H9 (cell line): Measurements from ENCODE around the gene MYL2. TPM values are rescaled to one million over a fixed set of nuclear protein-coding genes. Genes with fewer than 3 reads are reported as not detected.

Experiments used
- DNase-seq: peaks from one replicate; pipeline ENCODE4 v3.0.0-alpha.2; 2017
- H2AFZ ChIP-seq: one replicate; pipeline ENCODE4 v1.6.1; 2013; ENCODE audit warnings: mild to moderate bottlenecking, low read length, control low read depth, moderate library complexity
- H2AK5ac ChIP-seq: 2 replicates; pipeline ENCODE4 v1.6.1; 2013; ENCODE audit warnings: low read length, control low read depth, mixed read lengths; ENCODE audit not compliant: insufficient read length
- H2BK120ac ChIP-seq: one replicate; pipeline ENCODE4 v1.6.1; 2013; ENCODE audit warnings: low read depth, mild to moderate bottlenecking, low read length, control low read depth, inconsistent platforms; ENCODE audit not compliant: poor library complexity, severe bottlenecking
- H2BK12ac ChIP-seq: 2 replicates; pipeline ENCODE4 v1.6.1; 2013; ENCODE audit warnings: low read length, control low read depth, mixed read lengths, low read depth; ENCODE audit not compliant: insufficient read length
- H2BK15ac ChIP-seq: 2 replicates; pipeline ENCODE4 v1.6.1; 2013; ENCODE audit warnings: low read depth, low read length, control low read depth
- H2BK20ac ChIP-seq: one replicate; pipeline ENCODE4 v1.6.1; 2013; ENCODE audit warnings: low read depth, mild to moderate bottlenecking, low read length, control low read depth, inconsistent platforms; ENCODE audit not compliant: poor library complexity, severe bottlenecking
- H2BK5ac ChIP-seq: 2 replicates; pipeline ENCODE4 v1.6.1; 2013; ENCODE audit warnings: low read length, control low read depth, mixed read lengths; ENCODE audit not compliant: insufficient read length
- H3K14ac ChIP-seq: 2 replicates; pipeline ENCODE4 v1.6.1; 2013; ENCODE audit warnings: low read length, control low read depth; ENCODE audit not compliant: insufficient read depth
- H3K18ac ChIP-seq: 2 replicates; pipeline ENCODE4 v1.6.1; 2013; ENCODE audit warnings: low read depth, mild to moderate bottlenecking, mixed read lengths, low read length, control low read depth; ENCODE audit not compliant: insufficient read length
- H3K23ac ChIP-seq: 2 replicates; pipeline ENCODE4 v1.6.1; 2013; ENCODE audit warnings: low read length, control low read depth, mixed read lengths, low read depth; ENCODE audit not compliant: insufficient read length
- H3K23me2 ChIP-seq: 2 replicates; pipeline ENCODE4 v1.6.1; 2013; ENCODE audit warnings: low read depth, mild to moderate bottlenecking, mixed read lengths, low read length, control low read depth; ENCODE audit not compliant: insufficient read length, poor library complexity, severe bottlenecking
- H3K27ac ChIP-seq: 2 replicates; pipeline ENCODE4 v1.5.1; 2013; ENCODE audit warnings: low read length, control low read depth, mixed read lengths, low read depth; ENCODE audit not compliant: insufficient read length
- H3K27me3 ChIP-seq: 2 replicates; pipeline ENCODE4 v1.6.1; 2013; ENCODE audit warnings: low read length, control low read depth, inconsistent platforms; ENCODE audit not compliant: insufficient read depth
- H3K4ac ChIP-seq: 2 replicates; pipeline ENCODE4 v1.6.1; 2013; ENCODE audit warnings: low read depth, mild to moderate bottlenecking, control low read depth, inconsistent platforms, low read length, moderate library complexity
- H3K4me1 ChIP-seq: 2 replicates; pipeline ENCODE4 v1.6.1; 2013; ENCODE audit warnings: low read length, control low read depth, inconsistent platforms; ENCODE audit not compliant: insufficient read depth
- H3K4me2 ChIP-seq: 2 replicates; pipeline ENCODE4 v1.6.1; 2013; ENCODE audit warnings: low read length, control low read depth, mixed read lengths; ENCODE audit not compliant: insufficient read length, insufficient read depth
- H3K56ac ChIP-seq: 2 replicates; pipeline ENCODE4 v1.6.1; 2013; ENCODE audit warnings: low read depth, mild to moderate bottlenecking, mixed read lengths, low read length, control low read depth; ENCODE audit not compliant: insufficient read length
- H3K79me1 ChIP-seq: 2 replicates; pipeline ENCODE4 v1.6.1; 2013; ENCODE audit warnings: low read depth, mild to moderate bottlenecking, moderate library complexity, low read length, control low read depth, inconsistent platforms; ENCODE audit not compliant: insufficient read depth, poor library complexity, severe bottlenecking
- H3K79me2 ChIP-seq: 2 replicates; pipeline ENCODE4 v1.6.1; 2013; ENCODE audit warnings: low read length, control low read depth, inconsistent platforms; ENCODE audit not compliant: insufficient read depth
- H3K9ac ChIP-seq: 2 replicates; pipeline ENCODE4 v1.6.1; 2013; ENCODE audit warnings: low read length, control low read depth, mixed read lengths; ENCODE audit not compliant: insufficient read length; ENCODE audit errors: extremely low read depth
- H3K9me3 ChIP-seq: one replicate; pipeline ENCODE4 v1.6.1; 2013; ENCODE audit warnings: low read depth, low read length, inconsistent platforms; ENCODE audit not compliant: control insufficient read depth
- H3T11ph ChIP-seq: one replicate; pipeline ENCODE4 v1.6.1; 2013; ENCODE audit warnings: mild to moderate bottlenecking, low read length, control low read depth, inconsistent platforms
- H4K20me1 ChIP-seq: one replicate; pipeline ENCODE4 v1.6.1; 2013; ENCODE audit not compliant: control insufficient read depth, insufficient read length, insufficient read depth
- H4K5ac ChIP-seq: 2 replicates; pipeline ENCODE4 v1.6.1; 2013; ENCODE audit warnings: low read depth, mild to moderate bottlenecking, mixed read lengths, low read length, control low read depth; ENCODE audit not compliant: insufficient read length
- H4K8ac ChIP-seq: replicated peaks from 2 replicates; pipeline ENCODE4 v1.6.1; 2013; ENCODE audit warnings: low read length, control low read depth, mixed read lengths, low read depth; ENCODE audit not compliant: insufficient read length
- H4K91ac ChIP-seq: 2 replicates; pipeline ENCODE4 v1.6.1; 2013; ENCODE audit warnings: low read depth, mild to moderate bottlenecking, moderate library complexity, mixed read lengths, low read length, control low read depth; ENCODE audit not compliant: insufficient read length
- H3K27ac Mint-ChIP-seq, 3 experiments: 2 replicates in 2 of 3; 3 replicates in 1 of 3; pipeline ENCODE4 v1.8.0; 2020 to 2021; ENCODE audit warnings: mixed read lengths in 3 of 3, mild to moderate bottlenecking in 1 of 3, moderate library complexity in 1 of 3
- H3K27me3 Mint-ChIP-seq: 2 replicates; pipeline ENCODE4 v1.8.0; 2021; ENCODE audit warnings: low read depth, mild to moderate bottlenecking, moderate library complexity, mixed read lengths
- H3K36me3 Mint-ChIP-seq, 3 experiments: 2 replicates in 2 of 3; 3 replicates in 1 of 3; pipeline ENCODE4 v1.8.0; 2020 to 2021; ENCODE audit warnings: low read depth in 3 of 3, mixed read lengths in 3 of 3; ENCODE audit not compliant: insufficient read depth in 1 of 3
- H3K4me1 Mint-ChIP-seq, 2 experiments: 2 replicates each; pipeline ENCODE4 v1.8.0; 2020; ENCODE audit warnings: mixed read lengths in 2 of 2
- H3K4me3 Mint-ChIP-seq, 2 experiments: 2 replicates in 1 of 2; 3 replicates in 1 of 2; pipeline ENCODE4 v1.8.0; 2020 to 2021; ENCODE audit warnings: mild to moderate bottlenecking in 2 of 2, mixed read lengths in 2 of 2, moderate library complexity in 1 of 2
- H3K9me3 Mint-ChIP-seq, 2 experiments: 2 replicates in 1 of 2; 3 replicates in 1 of 2; pipeline ENCODE4 v1.8.0; 2020; ENCODE audit warnings: mild to moderate bottlenecking in 2 of 2, mixed read lengths in 2 of 2, moderate library complexity in 1 of 2
- WGBS: extraction: QIAGEN DNeasy Blood & Tissue Kit; methylation state at CpG from one replicate; pipeline ENCODE4 v1.1.7; 2013; ENCODE audit warnings: missing lambda C conversion rate, low lambda C conversion rate, mixed read lengths; ENCODE audit not compliant: insufficient read length; ENCODE audit errors: extremely low coverage; 5-methylcytosine and 5-hydroxymethylcytosine counted together
- total RNA-seq: library from RNA; stranded (reverse); gene quantifications from 2 replicates; pipeline ENCODE4 v1.2.1, GENCODE V29; 2021
- TF ChIP-seq, protein P1 (sequence below): fragments of 200-600 bp; sonication (generic); conservative IDR thresholded peaks from 3 replicates; pipeline ENCODE4 v1.8.0; 2021; ENCODE audit warnings: antibody characterized with exemption, mild to moderate bottlenecking

MYL2 gene
- total RNA-seq, 1 experiment from 2014 or later, result not detected

DNA sequence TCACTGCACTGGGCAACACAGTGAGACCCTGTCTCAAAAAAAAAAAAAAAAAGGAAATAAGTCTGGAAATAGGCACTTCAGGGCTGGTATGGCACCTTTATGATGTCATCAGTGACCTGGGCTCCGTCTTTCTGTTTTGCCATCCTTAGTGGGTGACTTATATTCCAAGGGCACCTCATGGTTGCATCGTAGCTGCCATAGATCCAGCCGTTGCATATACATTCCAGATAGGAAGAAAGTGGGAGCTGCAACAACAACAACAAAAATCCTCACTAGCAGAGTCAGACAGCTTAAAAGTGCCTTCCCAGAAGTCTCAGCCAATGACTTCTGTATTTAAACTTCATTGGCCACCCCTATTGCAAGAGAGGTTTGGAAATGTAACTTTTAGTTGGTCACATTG is 26.4 kb downstream of the MYL2 start:
- no peak overlapping the region for H3K56ac ChIP-seq
- H2BK20ac ChIP-seq, result no peak overlapping the region
- H3K79me2 ChIP-seq, result no peaks in the 10 kb centered on the region
- no peak for DNase-seq
- Mint-ChIP-seq H3K4me3 (no peak overlapping the region), H3K36me3 (no peaks in the 10 kb centered on the region), H3K27me3 (peaks cover 7% of the 10 kb centered on the region), H3K27ac (no peak overlapping the region), H3K4me1 (peaks cover 21 to 29% of the 10 kb centered on the region in 2 experiments), H3K9me3 (no peaks in the 10 kb centered on the region)
- no peak overlapping the region for H4K91ac ChIP-seq
- H4K20me1 ChIP-seq, result no peaks in the 10 kb centered on the region
- no peak overlapping the region for H2AFZ ChIP-seq
- H3K4me1 ChIP-seq, result no peaks in the 10 kb centered on the region
- no peak overlapping the region for H3K14ac ChIP-seq
- WGBS, result no CpG with 5 or more reads among the region's 3 CpGs
- H2BK12ac ChIP-seq, result no peak overlapping the region
- H4K5ac ChIP-seq, result no peak overlapping the region
- no peak overlapping the region for H3K9ac ChIP-seq
- H3K9me3 ChIP-seq, result no peaks in the 10 kb centered on the region
- no peak overlapping the region for H2AK5ac ChIP-seq
- no peak overlapping the region for H3T11ph ChIP-seq
- H3K23ac ChIP-seq, result no peak overlapping the region
- peak overlapping the region; percentile 13 for H3K4me2 ChIP-seq
- H3K27me3 ChIP-seq, result no peaks in the 10 kb centered on the region
- H4K8ac ChIP-seq, result no peak overlapping the region
- H3K79me1 ChIP-seq, result no peaks in the 10 kb centered on the region
- no peak overlapping the region for H2BK120ac ChIP-seq
- no peak overlapping the region for H3K4ac ChIP-seq
- no peak overlapping the region for H2BK5ac ChIP-seq
- no peak overlapping the region for H3K27ac ChIP-seq
- H3K23me2 ChIP-seq, result no peaks in the 10 kb centered on the region
- H2BK15ac ChIP-seq, result no peak overlapping the region
- TF ChIP-seq, protein P1, sequence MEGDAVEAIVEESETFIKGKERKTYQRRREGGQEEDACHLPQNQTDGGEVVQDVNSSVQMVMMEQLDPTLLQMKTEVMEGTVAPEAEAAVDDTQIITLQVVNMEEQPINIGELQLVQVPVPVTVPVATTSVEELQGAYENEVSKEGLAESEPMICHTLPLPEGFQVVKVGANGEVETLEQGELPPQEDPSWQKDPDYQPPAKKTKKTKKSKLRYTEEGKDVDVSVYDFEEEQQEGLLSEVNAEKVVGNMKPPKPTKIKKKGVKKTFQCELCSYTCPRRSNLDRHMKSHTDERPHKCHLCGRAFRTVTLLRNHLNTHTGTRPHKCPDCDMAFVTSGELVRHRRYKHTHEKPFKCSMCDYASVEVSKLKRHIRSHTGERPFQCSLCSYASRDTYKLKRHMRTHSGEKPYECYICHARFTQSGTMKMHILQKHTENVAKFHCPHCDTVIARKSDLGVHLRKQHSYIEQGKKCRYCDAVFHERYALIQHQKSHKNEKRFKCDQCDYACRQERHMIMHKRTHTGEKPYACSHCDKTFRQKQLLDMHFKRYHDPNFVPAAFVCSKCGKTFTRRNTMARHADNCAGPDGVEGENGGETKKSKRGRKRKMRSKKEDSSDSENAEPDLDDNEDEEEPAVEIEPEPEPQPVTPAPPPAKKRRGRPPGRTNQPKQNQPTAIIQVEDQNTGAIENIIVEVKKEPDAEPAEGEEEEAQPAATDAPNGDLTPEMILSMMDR, result no peak
- H3K18ac ChIP-seq, result no peak overlapping the region
